GM23338 (cell line): Measurements from ENCODE around the gene SLC25A47. TPM values are rescaled to one million over a fixed set of nuclear protein-coding genes. Genes with fewer than 3 reads are reported as not detected.

Experiments
- ATAC-seq: fragments of 200-7000 bp; cut with Tn5 transposase; 3 replicates; pipeline ENCODE4 v1.9.1; 2020
- DNase-seq: peaks from one replicate; pipeline ENCODE4 v3.0.0-alpha.2; 2015; ENCODE audit warnings: low spot score
- H2AFZ ChIP-seq: fragments of 200-600 bp; sonication (generic); 2 replicates; pipeline ENCODE4 v1.8.0; 2016; ENCODE audit warnings: antibody characterized with exemption, mild to moderate bottlenecking, moderate library complexity
- H3F3A ChIP-seq: fragments of 200-600 bp; sonication (generic); replicated peaks from 2 replicates; pipeline ENCODE4 v1.8.0; 2017; ENCODE audit warnings: antibody characterized with exemption, mixed run types, low read depth
- H3K27ac ChIP-seq: fragments of 200-600 bp; sonication (generic); 2 replicates; pipeline ENCODE4 v1.6.1; 2016; ENCODE audit warnings: low read depth
- H3K27me3 ChIP-seq: fragments of 200-600 bp; sonication (generic); 2 replicates; pipeline ENCODE4 v1.8.0; 2016; ENCODE audit warnings: mild to moderate bottlenecking, mixed run types, moderate library complexity; ENCODE audit not compliant: insufficient read depth
- H3K36me3 ChIP-seq: fragments of 200-600 bp; sonication (generic); 2 replicates; pipeline ENCODE4 v1.8.0; 2016; ENCODE audit warnings: mild to moderate bottlenecking; ENCODE audit not compliant: insufficient read depth
- H3K4me1 ChIP-seq: fragments of 200-600 bp; sonication (generic); 2 replicates; pipeline ENCODE4 v1.8.0; 2016; ENCODE audit warnings: mild to moderate bottlenecking, moderate library complexity; ENCODE audit not compliant: insufficient read depth
- H3K4me2 ChIP-seq: fragments of 200-600 bp; sonication (generic); 2 replicates; pipeline ENCODE4 v1.7.1; 2017; ENCODE audit warnings: mixed run types
- H3K4me3 ChIP-seq: fragments of 200-600 bp; sonication (generic); 2 replicates; pipeline ENCODE4 v1.6.1; 2016; ENCODE audit warnings: mixed run types
- H3K79me2 ChIP-seq: fragments of 200-600 bp; sonication (generic); replicated peaks from 2 replicates; pipeline ENCODE4 v1.8.0; 2017; ENCODE audit warnings: mild to moderate bottlenecking; ENCODE audit not compliant: insufficient read depth
- H3K9me2 ChIP-seq: fragments of 200-600 bp; sonication (generic); 2 replicates; pipeline ENCODE4 v1.8.0; 2017; ENCODE audit not compliant: insufficient read depth
- H4K20me1 ChIP-seq: fragments of 200-600 bp; sonication (generic); replicated peaks from 2 replicates; pipeline ENCODE4 v1.8.0; 2017; ENCODE audit warnings: mild to moderate bottlenecking; ENCODE audit not compliant: insufficient read depth
- H3K27ac Mint-ChIP-seq: 2 replicates; pipeline ENCODE4 v1.8.0; 2020; ENCODE audit warnings: inconsistent platforms, mild to moderate bottlenecking, moderate library complexity, mixed read lengths
- H3K27me3 Mint-ChIP-seq: 3 replicates; pipeline ENCODE4 v1.8.0; 2022; ENCODE audit warnings: low read depth, mild to moderate bottlenecking, moderate library complexity, mixed read lengths, inconsistent platforms; ENCODE audit not compliant: insufficient read depth, poor library complexity
- H3K36me3 Mint-ChIP-seq: 3 replicates; pipeline ENCODE4 v1.8.0; 2021; ENCODE audit warnings: low read depth, mild to moderate bottlenecking, inconsistent platforms, moderate library complexity, mixed read lengths
- H3K4me1 Mint-ChIP-seq: 3 replicates; pipeline ENCODE4 v1.8.0; 2020; ENCODE audit warnings: mild to moderate bottlenecking, inconsistent platforms, mixed read lengths
- H3K4me3 Mint-ChIP-seq: 3 replicates; pipeline ENCODE4 v1.8.0; 2021; ENCODE audit warnings: moderate library complexity, mild to moderate bottlenecking, inconsistent platforms, mixed read lengths
- H3K9me3 Mint-ChIP-seq: 3 replicates; pipeline ENCODE4 v1.8.0; 2020; ENCODE audit warnings: moderate library complexity, mild to moderate bottlenecking, inconsistent platforms, mixed read lengths
- POLR2AphosphoS5 ChIP-seq: IDR thresholded peaks from 2 replicates; pipeline ENCODE4 v1.6.1; 2016; ENCODE audit warnings: antibody characterized with exemption, low read depth
- REST ChIP-seq: IDR thresholded peaks from one replicate; pipeline ENCODE4 v1.6.1; 2018; ENCODE audit warnings: antibody characterized with exemption; ENCODE audit not compliant: unreplicated experiment
- polyA plus RNA-seq: library from polyadenylated mRNA; unstranded; fragments of >200 nt; fragmentation: Nextera tagmentation; extraction: Ambion mirVana; gene quantifications from 2 replicates; pipeline ENCODE4 v1.2.1, GENCODE V29; 2016
- total RNA-seq: library from RNA; depleted of rRNA; stranded (reverse); fragments of >200 nt; shearing (Covaris generic); gene quantifications from 2 replicates; pipeline ENCODE4 v1.2.3, GENCODE V29; 2014
- TF ChIP-seq, protein P1 (sequence below): IDR thresholded peaks from 2 replicates; pipeline ENCODE4 v1.6.1; 2016; ENCODE audit warnings: antibody characterized with exemption

Gene SLC25A47
- total and polyA plus RNA-seq, 2 experiments from 2014 or later: not detected

GRCh38 chr14:100289916-100290606 is 33.1 kb upstream of the SLC25A47 start (continued):
- TF ChIP-seq, protein P1, sequence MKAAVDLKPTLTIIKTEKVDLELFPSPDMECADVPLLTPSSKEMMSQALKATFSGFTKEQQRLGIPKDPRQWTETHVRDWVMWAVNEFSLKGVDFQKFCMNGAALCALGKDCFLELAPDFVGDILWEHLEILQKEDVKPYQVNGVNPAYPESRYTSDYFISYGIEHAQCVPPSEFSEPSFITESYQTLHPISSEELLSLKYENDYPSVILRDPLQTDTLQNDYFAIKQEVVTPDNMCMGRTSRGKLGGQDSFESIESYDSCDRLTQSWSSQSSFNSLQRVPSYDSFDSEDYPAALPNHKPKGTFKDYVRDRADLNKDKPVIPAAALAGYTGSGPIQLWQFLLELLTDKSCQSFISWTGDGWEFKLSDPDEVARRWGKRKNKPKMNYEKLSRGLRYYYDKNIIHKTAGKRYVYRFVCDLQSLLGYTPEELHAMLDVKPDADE: no peak
- no peak for TF ChIP-seq REST

GRCh38 chr14:100290607-100291304 is 32.4 kb upstream of the SLC25A47 start:
- Mint-ChIP-seq H3K9me3 (no peaks in the 10 kb centered on the region), H3K4me1 (peaks cover 36% of the 10 kb centered on the region), H3K27ac (no peak overlapping the region; the same call in 1 of the 2 replicates), H3K36me3 (peaks cover 29% of the 10 kb centered on the region; the same call in 2 of the 3 replicates), H3K4me3 (no peak overlapping the region), H3K27me3 (peaks cover 9% of the 10 kb centered on the region)
- Histone ChIP-seq H3K36me3 (no peaks in the 10 kb centered on the region; the same call in 1 of the 2 replicates), H3K79me2 (no peaks in the 10 kb centered on the region), H3K9me2 (no peaks in the 10 kb centered on the region), H3K27ac (peak overlapping the region; percentile 59; the same call in 1 of the 2 replicates), H3K4me2 (no peak overlapping the region), H3K27me3 (no peaks in the 10 kb centered on the region), H4K20me1 (peaks cover 20% of the 10 kb centered on the region), H3K4me3 (no peak overlapping the region), H3F3A (peaks cover 14% of the 10 kb centered on the region; the same call in 1 of the 2 replicates), H3K4me1 (0 out of 2 replicates have a peak, but pooled peaks cover 3% of the 10 kb centered on the region), H2AFZ (no peak overlapping the region)
- no peak for ATAC-seq
- TF ChIP-seq POLR2AphosphoS5 (peak; percentile 19; the same call in 1 of the 2 replicates), REST (no peak)
- no peak for DNase-seq
